ENCODE data around the gene MOK.
"Not testable (repeated sequence)": the region's sequence is repeated elsewhere in the genome, so short reads cannot be mapped to it uniquely, and the experiment has no call there.

The MOK gene

GRCh38 chr14:102304611-102305506 lies at the start of gene MOK:
Gene MOK, minus strand, starts transcription at chr14:102305164. Its CDS starts 196 bp downstream, at chr14:102304968.
- DNase-seq (ENCODE audit: low spot score in 2 of 2): peak; percentile 95 to 97
- Histone ChIP-seq H3K4me1 (peaks cover 10% of the 10 kb centered on the region), H3K9me3 (no peaks in the 10 kb centered on the region), H3K27me3 (ENCODE audit: low read depth) (no peaks in the 10 kb centered on the region), H3K36me3 (replicated peaks) (no peaks in the 10 kb centered on the region), H3K4me3 (peak within 1 kb of the TSS; percentile 65)
- in situ Hi-C loops (cut with MboI; ENCODE audit: low sequenced_read_pairs): loop anchor here (25.0 kb wide), 1 partner anchor 168 kb away; the partner anchor contains the start of gene WDR20

- Histone ChIP-seq H3K36me3 (replicated peaks) (peaks cover 45% of the 10 kb centered on the region), H3K4me3 (no peak overlapping the region), H3K9me3 (no peaks in the 10 kb centered on the region), H3K27me3 (ENCODE audit: low read depth) (no peaks in the 10 kb centered on the region), H3K4me1 (no peaks in the 10 kb centered on the region)
- in situ Hi-C loops (cut with MboI; ENCODE audit: low sequenced_read_pairs): no loop called here
- no peak for DNase-seq (ENCODE audit: low spot score in 2 of 2)
These were observed 48.2 kb upstream of the MOK start for GRCh38 chr14:102353126-102353619.

GRCh38 chr14:102352213-102352612 lies 47.2 kb upstream of the MOK start:
- Histone ChIP-seq H3K36me3 (replicated peaks) (peaks cover 45% of the 10 kb centered on the region), H3K9me3 (no peaks in the 10 kb centered on the region), H3K4me3 (no peak overlapping the region), H3K4me1 (no peaks in the 10 kb centered on the region), H3K27me3 (ENCODE audit: low read depth) (no peaks in the 10 kb centered on the region)
- DNase-seq (ENCODE audit: low spot score in 2 of 2): no peak
- in situ Hi-C loops (cut with MboI; ENCODE audit: low sequenced_read_pairs): no loop called here

GRCh38 chr14:102351593-102351992 lies 46.6 kb upstream of the MOK start:
- H3K4me3 ChIP-seq; DNase-seq (ENCODE audit: low spot score in 2 of 2); in situ Hi-C loops (cut with MboI; ENCODE audit: low sequenced_read_pairs); H3K4me1 ChIP-seq; H3K27me3 ChIP-seq (ENCODE audit: low read depth); H3K9me3 ChIP-seq: not testable (repeated sequence)
- peaks cover 51% of the 10 kb centered on the region for H3K36me3 ChIP-seq (replicated peaks)

- no peak overlapping the region for H3K4me3 ChIP-seq
- no peaks in the 10 kb centered on the region for H3K9me3 ChIP-seq
- no peak for DNase-seq (ENCODE audit: low spot score in 2 of 2)
- in situ Hi-C loops (cut with MboI; ENCODE audit: low sequenced_read_pairs): no loop called here
- H3K4me1 ChIP-seq: no peaks in the 10 kb centered on the region
- peaks cover 56% of the 10 kb centered on the region for H3K36me3 ChIP-seq (replicated peaks)
- H3K27me3 ChIP-seq (ENCODE audit: low read depth): no peaks in the 10 kb centered on the region
These were observed 46.1 kb upstream of the MOK start for GRCh38 chr14:102351023-102351422.

- Histone ChIP-seq H3K4me1 (no peaks in the 10 kb centered on the region), H3K9me3 (no peaks in the 10 kb centered on the region), H3K4me3 (no peak overlapping the region), H3K27me3 (ENCODE audit: low read depth) (no peaks in the 10 kb centered on the region), H3K36me3 (replicated peaks) (peaks cover 54% of the 10 kb centered on the region)
- in situ Hi-C loops (cut with MboI; ENCODE audit: low sequenced_read_pairs): no loop called here
- DNase-seq (ENCODE audit: low spot score in 2 of 2): no peak
These were observed 43.4 kb upstream of the MOK start for GRCh38 chr14:102348376-102348775.

GRCh38 chr14:102346645-102347044 lies 41.7 kb upstream of the MOK start:
- H3K4me1 ChIP-seq: no peaks in the 10 kb centered on the region
- no peak overlapping the region for H3K4me3 ChIP-seq
- H3K9me3 ChIP-seq: no peaks in the 10 kb centered on the region
- in situ Hi-C loops (cut with MboI; ENCODE audit: low sequenced_read_pairs): no loop called here
- H3K27me3 ChIP-seq (ENCODE audit: low read depth): no peaks in the 10 kb centered on the region
- no peak for DNase-seq (ENCODE audit: low spot score in 2 of 2)
- H3K36me3 ChIP-seq (replicated peaks): peaks cover 52% of the 10 kb centered on the region

GRCh38 chr14:102345232-102345631 lies 40.3 kb upstream of the MOK start:
- H3K4me3 ChIP-seq: no peak overlapping the region
- no peaks in the 10 kb centered on the region for H3K9me3 ChIP-seq
- peaks cover 63% of the 10 kb centered on the region for H3K36me3 ChIP-seq (replicated peaks)
- no peaks in the 10 kb centered on the region for H3K27me3 ChIP-seq (ENCODE audit: low read depth)
- no peak for DNase-seq (ENCODE audit: low spot score in 2 of 2)
- no peaks in the 10 kb centered on the region for H3K4me1 ChIP-seq
- in situ Hi-C loops (cut with MboI; ENCODE audit: low sequenced_read_pairs): no loop called here

GRCh38 chr14:102344485-102344884 lies 39.5 kb upstream of the MOK start:
- Histone ChIP-seq H3K9me3 (no peaks in the 10 kb centered on the region), H3K27me3 (ENCODE audit: low read depth) (no peaks in the 10 kb centered on the region), H3K4me3 (no peak overlapping the region), H3K4me1 (no peaks in the 10 kb centered on the region), H3K36me3 (replicated peaks) (peaks cover 67% of the 10 kb centered on the region)
- in situ Hi-C loops (cut with MboI; ENCODE audit: low sequenced_read_pairs): no loop called here
- DNase-seq (ENCODE audit: low spot score in 2 of 2): no peak

- Histone ChIP-seq H3K36me3 (replicated peaks) (peaks cover 69% of the 10 kb centered on the region), H3K4me3 (no peak overlapping the region), H3K4me1 (no peaks in the 10 kb centered on the region), H3K27me3 (ENCODE audit: low read depth) (no peaks in the 10 kb centered on the region), H3K9me3 (no peaks in the 10 kb centered on the region)
- in situ Hi-C loops (cut with MboI; ENCODE audit: low sequenced_read_pairs): no loop called here
- no peak for DNase-seq (ENCODE audit: low spot score in 2 of 2)
These were observed 39.1 kb upstream of the MOK start for GRCh38 chr14:102344084-102344483.

GRCh38 chr14:102342238-102342637 lies 37.3 kb upstream of the MOK start:
- H3K4me1 ChIP-seq: no peaks in the 10 kb centered on the region
- DNase-seq (ENCODE audit: low spot score in 2 of 2): no peak
- peaks cover 68% of the 10 kb centered on the region for H3K36me3 ChIP-seq (replicated peaks)
- no peaks in the 10 kb centered on the region for H3K27me3 ChIP-seq (ENCODE audit: low read depth)
- no peak overlapping the region for H3K4me3 ChIP-seq
- in situ Hi-C loops (cut with MboI; ENCODE audit: low sequenced_read_pairs): no loop called here
- H3K9me3 ChIP-seq: no peaks in the 10 kb centered on the region

- Histone ChIP-seq H3K36me3 (replicated peaks) (peaks cover 67% of the 10 kb centered on the region), H3K27me3 (ENCODE audit: low read depth) (no peaks in the 10 kb centered on the region), H3K4me3 (no peak overlapping the region), H3K9me3 (no peaks in the 10 kb centered on the region), H3K4me1 (no peaks in the 10 kb centered on the region)
- in situ Hi-C loops (cut with MboI; ENCODE audit: low sequenced_read_pairs): no loop called here
- DNase-seq (ENCODE audit: low spot score in 2 of 2): no peak
These were observed 36.6 kb upstream of the MOK start for GRCh38 chr14:102341566-102341965.

GRCh38 chr14:102338724-102339123 lies 33.8 kb upstream of the MOK start:
- Histone ChIP-seq H3K9me3 (no peaks in the 10 kb centered on the region), H3K4me1 (no peaks in the 10 kb centered on the region), H3K4me3 (no peak overlapping the region), H3K36me3 (replicated peaks) (peaks cover 70% of the 10 kb centered on the region), H3K27me3 (ENCODE audit: low read depth) (no peaks in the 10 kb centered on the region)
- no peak for DNase-seq (ENCODE audit: low spot score in 2 of 2)
- in situ Hi-C loops (cut with MboI; ENCODE audit: low sequenced_read_pairs): no loop called here

GRCh38 chr14:102335163-102335562 lies 30.2 kb upstream of the MOK start:
- H3K36me3 ChIP-seq (replicated peaks): peaks cover 61% of the 10 kb centered on the region
- DNase-seq (ENCODE audit: low spot score in 2 of 2): no peak
- no peaks in the 10 kb centered on the region for H3K27me3 ChIP-seq (ENCODE audit: low read depth)
- no peaks in the 10 kb centered on the region for H3K9me3 ChIP-seq
- no peak overlapping the region for H3K4me3 ChIP-seq
- in situ Hi-C loops (cut with MboI; ENCODE audit: low sequenced_read_pairs): no loop called here
- no peaks in the 10 kb centered on the region for H3K4me1 ChIP-seq

Data from HAP-1 (cell line).